ENCODE measurements around the gene SLC1A1. TPM values are rescaled to one million over a fixed set of nuclear protein-coding genes. Genes with fewer than 3 reads are reported as not detected.

The SLC1A1 gene
- total and polyA plus RNA-seq, 2 experiments from 2014 or later = 3.7 to 8.2 TPM

GRCh38 chr9:4541281-4541680 is 51.0 kb downstream of the SLC1A1 start (continued):
- no peak for TF ChIP-seq ZNF462 (CRISPR knock-in tag; IDR thresholded peaks at IDR 0.05)
- no peak for TF ChIP-seq EZH2phosphoT487 (IDR thresholded peaks at IDR 0.05; ENCODE audit: unreplicated experiment)

GRCh38 chr9:4541856-4542255 is 51.6 kb downstream of the SLC1A1 start:
- Histone ChIP-seq H3K79me2 (replicated peaks; ENCODE audit: insufficient read depth) (no peaks in the 10 kb centered on the region), H3K36me3 (ENCODE audit: insufficient read depth) (no peaks in the 10 kb centered on the region), H3F3A (replicated peaks; ENCODE audit: low read depth) (no peaks in the 10 kb centered on the region), H3K9me2 (ENCODE audit: insufficient read depth) (no peaks in the 10 kb centered on the region), H3K27me3 (ENCODE audit: insufficient read depth) (no peaks in the 10 kb centered on the region), H3K4me2 (peak overlapping the region; percentile 10; the same call in 1 of the 2 replicates), H4K20me1 (replicated peaks; ENCODE audit: insufficient read depth) (no peaks in the 10 kb centered on the region; the same call in 1 of the 2 replicates), H3K4me3 (no peak overlapping the region), H3K27ac (ENCODE audit: low read depth) (peak overlapping the region; percentile 33; the same call in 1 of the 2 replicates), H2AFZ (no peak overlapping the region), H3K4me1 (ENCODE audit: insufficient read depth) (peaks cover 15% of the 10 kb centered on the region)
- Mint-ChIP-seq H3K36me3 (ENCODE audit: low read depth) (peaks cover 4% of the 10 kb centered on the region; the same call in 2 of the 3 replicates), H3K27ac (peak overlapping the region; percentile 25; the same call in 1 of the 2 replicates), H3K9me3 (peaks cover 3% of the 10 kb centered on the region; the same call in 1 of the 3 replicates), H3K4me3 (no peak overlapping the region; the same call in 2 of the 3 replicates), H3K27me3 (ENCODE audit: insufficient read depth, low read depth, poor library complexity) (peaks cover 4% of the 10 kb centered on the region), H3K4me1 (peaks cover 16% of the 10 kb centered on the region)
- DNase-seq (ENCODE audit: low spot score) = peak; percentile 35
- ATAC-seq = peak; percentile 67
- TF ChIP-seq STAT1 (IDR thresholded peaks at IDR 0.05; ENCODE audit: unreplicated experiment) = no peak
- TF ChIP-seq POLR2AphosphoS5 (IDR thresholded peaks at IDR 0.05; ENCODE audit: low read depth) = no peak
- TF ChIP-seq NANOG (IDR thresholded peaks at IDR 0.05; ENCODE audit: borderline replicate concordance) = no peak
- TF ChIP-seq ZNF114 (CRISPR knock-in tag; IDR thresholded peaks at IDR 0.05) = no peak
- TF ChIP-seq REST (IDR thresholded peaks at IDR 0.05; ENCODE audit: unreplicated experiment) = no peak
- TF ChIP-seq JUNB (IDR thresholded peaks at IDR 0.05; ENCODE audit: unreplicated experiment) = no peak
- no peak for TF ChIP-seq ETS1 (IDR thresholded peaks at IDR 0.05)
